HepG2 (cell line): ENCODE data around the gene GRAMD4. TPM values are rescaled to one million over a fixed set of nuclear protein-coding genes. Genes with fewer than 3 reads are reported as not detected.

Experiments used
- DPF2 ChIP-seq: sonication (generic); formaldehyde crosslinking; IDR thresholded peaks from 2 replicates; pipeline ENCODE4 v1.4.0; 2020; ENCODE audit warnings: mild to moderate bottlenecking, low read depth, missing genetic modification reagents, borderline replicate concordance
- GPN1 ChIP-seq: sonication (generic); formaldehyde crosslinking; IDR thresholded peaks from 2 replicates; pipeline ENCODE4 v1.5.1; 2020; ENCODE audit warnings: missing genetic modification reagents, borderline replicate concordance
- HDAC6 ChIP-seq: fragments of 200-600 bp; sonication (generic); IDR thresholded peaks from 2 replicates; pipeline ENCODE4 v1.7.0; 2017; ENCODE audit warnings: mild to moderate bottlenecking, antibody characterized with exemption, low read length, low read depth
- JUND ChIP-seq: sonication (generic); formaldehyde crosslinking; IDR thresholded peaks from 2 replicates; pipeline ENCODE4 v1.8.0; 2022; ENCODE audit warnings: mild to moderate bottlenecking, missing genetic modification reagents
- NFIB ChIP-seq: sonication (generic); formaldehyde crosslinking; IDR thresholded peaks from 2 replicates; pipeline ENCODE4 v1.9.0; 2021; ENCODE audit warnings: missing genetic modification reagents, mild to moderate bottlenecking, borderline replicate concordance
- NFKB2 ChIP-seq: sonication (generic); formaldehyde crosslinking; IDR thresholded peaks from 2 replicates; pipeline ENCODE4 v1.4.0; 2020; ENCODE audit warnings: missing genetic modification reagents, borderline replicate concordance
- PHF5A ChIP-seq: IDR thresholded peaks from one replicate; pipeline ENCODE4 v1.6.1; 2018; ENCODE audit warnings: low read depth, missing genetic modification reagents; ENCODE audit not compliant: unreplicated experiment
- RARA ChIP-seq: IDR thresholded peaks from 2 replicates; pipeline ENCODE4 v1.6.1; 2016; ENCODE audit warnings: missing genetic modification reagents, missing compliant biosample characterization
- SOX6 ChIP-seq, 2 experiments: fragments of 450-650 bp in 1 of 2; sonication (generic) in 1 of 2; formaldehyde crosslinking in 1 of 2; IDR thresholded peaks; 2 replicates each; pipeline versions ENCODE4 v1.4.0 to v1.6.1; 2017 to 2020; ENCODE audit warnings: antibody characterized with exemption in 1 of 2, mild to moderate bottlenecking in 1 of 2, missing genetic modification reagents in 1 of 2
- SP2 ChIP-seq: sonication (generic); formaldehyde crosslinking; IDR thresholded peaks from 2 replicates; pipeline ENCODE4 v1.5.1; 2020; ENCODE audit warnings: mild to moderate bottlenecking, missing genetic modification reagents
- YY1 ChIP-seq: IDR thresholded peaks from 2 replicates; pipeline ENCODE4 v1.6.1; 2011; ENCODE audit warnings: low read length, low read depth, moderate library complexity, mild to moderate bottlenecking; ENCODE audit not compliant: insufficient read depth, insufficient replicate concordance
- ZBTB7A ChIP-seq: sonication (generic); formaldehyde crosslinking; IDR thresholded peaks from 2 replicates; pipeline ENCODE4 v1.8.0; 2022; ENCODE audit warnings: mild to moderate bottlenecking, missing genetic modification reagents
- ZEB1 ChIP-seq: IDR thresholded peaks from 2 replicates; pipeline ENCODE4 v1.6.1; 2012; ENCODE audit warnings: mild to moderate bottlenecking, low read depth, inconsistent platforms; ENCODE audit not compliant: insufficient replicate concordance
- ZFP90 ChIP-seq: sonication (generic); formaldehyde crosslinking; IDR thresholded peaks from 2 replicates; pipeline ENCODE4 v1.8.0; 2022; ENCODE audit warnings: missing genetic modification reagents, mild to moderate bottlenecking, inconsistent platforms, borderline replicate concordance
- ZKSCAN1 ChIP-seq: fragments of 150-350 bp; IDR thresholded peaks from 2 replicates; pipeline ENCODE4 v1.6.1; 2014; ENCODE audit warnings: low read length
- ZNF234 ChIP-seq: sonication (generic); formaldehyde crosslinking; conservative IDR thresholded peaks from 2 replicates; pipeline ENCODE4 v1.5.1; 2020; ENCODE audit warnings: mild to moderate bottlenecking, missing genetic modification reagents
- ZNF263 ChIP-seq: sonication (generic); formaldehyde crosslinking; IDR thresholded peaks from 2 replicates; pipeline ENCODE4 v1.4.0; 2020; ENCODE audit warnings: missing genetic modification reagents
- ZNF282 ChIP-seq: fragments of 450-650 bp; IDR thresholded peaks from 2 replicates; pipeline ENCODE4 v1.6.1; 2018; ENCODE audit not compliant: partially characterized antibody
- ZNF761 ChIP-seq: sonication (generic); formaldehyde crosslinking; conservative IDR thresholded peaks from 2 replicates; pipeline ENCODE4 v1.4.0; 2020; ENCODE audit warnings: mild to moderate bottlenecking, missing genetic modification reagents
- ZNF768 ChIP-seq: sonication (generic); formaldehyde crosslinking; IDR thresholded peaks from 2 replicates; pipeline ENCODE4 v1.4.0; 2020; ENCODE audit warnings: missing genetic modification reagents
- polyA plus RNA-seq, 8 experiments: library from polyadenylated mRNA; depleted of rRNA in 3 of 8; stranded (reverse) in 7 of 8; unstranded in 1 of 8; fragments of >200 nt; fragmentation: Illumina TruSeq in 4 of 8; extraction: Trizol in 4 of 8; gene quantifications; 2 replicates each; pipeline versions ENCODE4 v1.2.1 to v1.2.3, GENCODE V29; 2011 to 2016; ENCODE audit warnings: low read depth in 4 of 8, missing spikeins in 1 of 8, mixed read lengths in 1 of 8; ENCODE audit not compliant: insufficient read depth in 1 of 8
- total RNA-seq, 5 experiments: library from RNA; depleted of rRNA; stranded (reverse); fragments of >200 nt; fragmentation: Illumina TruSeq; extraction: Trizol; gene quantifications; 2 replicates each; pipeline ENCODE4 v1.2.3, GENCODE V29; 2016; ENCODE audit warnings: low read depth in 1 of 5
- TF ChIP-seq, protein P1 (sequence below): sonication (generic); formaldehyde crosslinking; conservative IDR thresholded peaks from 2 replicates; pipeline ENCODE4 v1.8.1; 2023; ENCODE audit warnings: missing genetic modification reagents
- TF ChIP-seq, protein P2 (sequence below), 2 experiments: sonication (generic) in 1 of 2; formaldehyde crosslinking in 1 of 2; IDR thresholded peaks; 2 replicates each; pipeline versions ENCODE4 v1.5.1 to v1.6.1; 2011 to 2020; ENCODE audit warnings: borderline replicate concordance in 1 of 2, low read depth in 1 of 2, low read length in 1 of 2, mild to moderate bottlenecking in 1 of 2, missing genetic modification reagents in 1 of 2, moderate library complexity in 1 of 2
- TF ChIP-seq, protein P3 (sequence below): sonication (generic); formaldehyde crosslinking; IDR thresholded peaks from 2 replicates; pipeline ENCODE4 v1.5.1; 2020; ENCODE audit warnings: missing genetic modification reagents, mild to moderate bottlenecking, borderline replicate concordance

GRAMD4 gene
- total and polyA plus RNA-seq, 2 of the 13 experiments (the other 11 are each of a cell fraction or from before 2014, with no cell fraction given) = 15.2 to 15.7 TPM

DNA sequence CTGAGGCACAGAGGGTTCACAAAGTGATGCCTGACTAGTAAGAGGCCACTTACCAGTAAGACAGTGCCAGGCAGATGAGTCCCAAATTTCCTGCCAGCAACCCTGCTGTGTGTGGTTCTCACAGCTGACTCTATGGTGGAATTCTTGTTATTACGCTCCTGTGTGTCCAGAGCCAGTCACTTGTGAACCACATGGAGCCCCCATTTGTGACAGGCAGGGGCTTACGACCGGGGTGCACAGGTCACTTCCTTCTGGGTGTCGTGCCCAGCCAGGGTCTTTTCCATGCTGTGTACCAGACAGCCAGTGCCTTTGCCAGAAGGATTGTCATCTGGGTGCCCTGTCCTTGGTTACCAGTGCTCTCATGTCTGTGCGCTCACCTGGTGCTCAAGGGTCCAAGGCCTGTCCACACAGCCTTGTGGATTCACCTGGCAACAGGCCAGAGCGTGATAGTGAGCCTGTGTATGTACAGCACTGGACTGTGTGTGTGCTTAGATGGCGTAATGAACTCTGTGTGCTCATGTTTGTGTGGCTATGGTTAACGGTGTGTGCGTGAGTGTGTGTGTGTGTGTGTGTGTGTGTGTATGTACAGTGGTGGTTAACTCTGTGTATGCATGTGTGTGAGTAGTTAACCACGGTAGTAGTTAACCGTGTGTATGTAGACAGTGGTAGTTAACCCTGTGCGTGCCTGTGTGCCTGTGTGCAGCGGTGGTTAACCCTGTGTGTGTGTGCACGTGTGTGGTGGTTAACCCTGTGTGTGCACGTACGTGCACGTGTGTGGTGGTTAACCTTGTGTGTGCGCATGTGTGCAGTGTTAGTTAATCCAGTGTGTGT, 18.6 kb downstream of the GRAMD4 start (continued):
- TF ChIP-seq, protein P1, sequence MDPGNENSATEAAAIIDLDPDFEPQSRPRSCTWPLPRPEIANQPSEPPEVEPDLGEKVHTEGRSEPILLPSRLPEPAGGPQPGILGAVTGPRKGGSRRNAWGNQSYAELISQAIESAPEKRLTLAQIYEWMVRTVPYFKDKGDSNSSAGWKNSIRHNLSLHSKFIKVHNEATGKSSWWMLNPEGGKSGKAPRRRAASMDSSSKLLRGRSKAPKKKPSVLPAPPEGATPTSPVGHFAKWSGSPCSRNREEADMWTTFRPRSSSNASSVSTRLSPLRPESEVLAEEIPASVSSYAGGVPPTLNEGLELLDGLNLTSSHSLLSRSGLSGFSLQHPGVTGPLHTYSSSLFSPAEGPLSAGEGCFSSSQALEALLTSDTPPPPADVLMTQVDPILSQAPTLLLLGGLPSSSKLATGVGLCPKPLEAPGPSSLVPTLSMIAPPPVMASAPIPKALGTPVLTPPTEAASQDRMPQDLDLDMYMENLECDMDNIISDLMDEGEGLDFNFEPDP (CRISPR knock-in tag) = no peak
- TF ChIP-seq SP2 (CRISPR knock-in tag) (no peak), DPF2 (CRISPR knock-in tag) (peak; percentile 92), ZFP90 (no peak; the same call in 1 of the 2 replicates), PHF5A (CRISPR knock-in tag) (no peak), ZKSCAN1 (0 out of 2 replicates have a peak, but pooled peaks have one; percentile 66), SOX6 (IDR thresholded peaks at IDR 0.05) (no peak), SOX6 (CRISPR knock-in tag; IDR thresholded peaks at IDR 0.05) (peak; percentile 91), YY1 (peak; percentile 18), NFIB (peak; percentile 92; the same call in 1 of the 2 replicates), NFKB2 (0 out of 2 replicates have a peak, but pooled peaks have one; percentile 41), ZEB1 (no peak), RARA (CRISPR knock-in tag) (peak; percentile 88), ZNF234 (CRISPR knock-in tag) (no peak), ZBTB7A (peak; percentile 78; the same call in 1 of the 2 replicates), ZNF768 (CRISPR knock-in tag) (no peak), ZNF263 (peak; percentile 25; the same call in 1 of the 2 replicates), GPN1 (CRISPR knock-in tag) (no peak), HDAC6 (no peak), JUND (CRISPR knock-in tag) (peak; percentile 79), ZNF282 (peak; percentile 91), ZNF761 (CRISPR knock-in tag) (no peak)
- TF ChIP-seq, protein P2, sequence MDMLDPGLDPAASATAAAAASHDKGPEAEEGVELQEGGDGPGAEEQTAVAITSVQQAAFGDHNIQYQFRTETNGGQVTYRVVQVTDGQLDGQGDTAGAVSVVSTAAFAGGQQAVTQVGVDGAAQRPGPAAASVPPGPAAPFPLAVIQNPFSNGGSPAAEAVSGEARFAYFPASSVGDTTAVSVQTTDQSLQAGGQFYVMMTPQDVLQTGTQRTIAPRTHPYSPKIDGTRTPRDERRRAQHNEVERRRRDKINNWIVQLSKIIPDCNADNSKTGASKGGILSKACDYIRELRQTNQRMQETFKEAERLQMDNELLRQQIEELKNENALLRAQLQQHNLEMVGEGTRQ (IDR thresholded peaks at IDR 0.05; ENCODE audit: low read depth, low read length) = no peak
- TF ChIP-seq, protein P2 (CRISPR knock-in tag; IDR thresholded peaks at IDR 0.05; ENCODE audit: borderline replicate concordance) = no peak
- TF ChIP-seq, protein P3, sequence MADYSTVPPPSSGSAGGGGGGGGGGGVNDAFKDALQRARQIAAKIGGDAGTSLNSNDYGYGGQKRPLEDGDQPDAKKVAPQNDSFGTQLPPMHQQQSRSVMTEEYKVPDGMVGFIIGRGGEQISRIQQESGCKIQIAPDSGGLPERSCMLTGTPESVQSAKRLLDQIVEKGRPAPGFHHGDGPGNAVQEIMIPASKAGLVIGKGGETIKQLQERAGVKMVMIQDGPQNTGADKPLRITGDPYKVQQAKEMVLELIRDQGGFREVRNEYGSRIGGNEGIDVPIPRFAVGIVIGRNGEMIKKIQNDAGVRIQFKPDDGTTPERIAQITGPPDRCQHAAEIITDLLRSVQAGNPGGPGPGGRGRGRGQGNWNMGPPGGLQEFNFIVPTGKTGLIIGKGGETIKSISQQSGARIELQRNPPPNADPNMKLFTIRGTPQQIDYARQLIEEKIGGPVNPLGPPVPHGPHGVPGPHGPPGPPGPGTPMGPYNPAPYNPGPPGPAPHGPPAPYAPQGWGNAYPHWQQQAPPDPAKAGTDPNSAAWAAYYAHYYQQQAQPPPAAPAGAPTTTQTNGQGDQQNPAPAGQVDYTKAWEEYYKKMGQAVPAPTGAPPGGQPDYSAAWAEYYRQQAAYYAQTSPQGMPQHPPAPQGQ (CRISPR knock-in tag) = peak; percentile 96; the same call in 1 of the 2 replicates
